RWPE1 (cell line): ENCODE data around the gene PGR.

Experiments used
- CTCF ChIA-PET: fragments of 350-600 bp; sonication (Branson Sonifier 250); formaldehyde crosslinking; extraction: SDS; loops from one replicate; lab custom pipeline; 2021; lab: Yijun Ruan, JAX
- POLR2A ChIA-PET: fragments of 400-600 bp; formaldehyde crosslinking; extraction: SDS; loops from one replicate; lab custom pipeline; 2020; ENCODE audit warnings: antibody characterized with exemption; ENCODE audit not compliant: low non-redundant PET; lab: Yijun Ruan, JAX
- DNase-seq: peaks from one replicate; pipeline ENCODE4 v3.0.0; 2012; ENCODE audit warnings: low spot score
- H3K27ac ChIP-seq: fragments of 450-650 bp; 2 replicates; pipeline ENCODE4 v1.5.1; 2017
- TF ChIP-seq, protein P1 (sequence below): fragments of 450-650 bp; conservative IDR thresholded peaks from 2 replicates; pipeline ENCODE4 v1.5.1; 2017; ENCODE audit warnings: low read depth, mild to moderate bottlenecking

Gene PGR

DNA sequence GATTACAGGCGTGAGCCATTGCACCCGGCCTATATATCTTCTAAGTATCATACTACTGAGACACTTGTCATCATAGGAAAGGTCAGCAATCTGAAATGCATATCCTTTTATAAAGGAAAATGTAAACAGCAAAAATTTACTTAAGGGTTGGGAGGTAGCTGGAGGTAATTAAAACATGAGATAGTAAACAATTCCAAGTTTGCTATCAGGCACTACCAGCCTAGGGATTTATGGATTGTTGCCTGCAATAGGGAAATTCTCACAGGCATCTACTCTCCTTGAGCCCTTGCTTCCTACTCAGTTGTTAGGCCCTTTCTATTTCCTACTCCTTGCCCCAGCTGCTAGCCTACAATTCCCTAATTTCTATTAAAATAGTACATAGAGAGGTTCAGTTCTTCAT, 16.1 kb downstream of the PGR start:
- POLR2A ChIA-PET: no interaction called here
- no peak overlapping the region for H3K27ac ChIP-seq
- TF ChIP-seq, protein P1, sequence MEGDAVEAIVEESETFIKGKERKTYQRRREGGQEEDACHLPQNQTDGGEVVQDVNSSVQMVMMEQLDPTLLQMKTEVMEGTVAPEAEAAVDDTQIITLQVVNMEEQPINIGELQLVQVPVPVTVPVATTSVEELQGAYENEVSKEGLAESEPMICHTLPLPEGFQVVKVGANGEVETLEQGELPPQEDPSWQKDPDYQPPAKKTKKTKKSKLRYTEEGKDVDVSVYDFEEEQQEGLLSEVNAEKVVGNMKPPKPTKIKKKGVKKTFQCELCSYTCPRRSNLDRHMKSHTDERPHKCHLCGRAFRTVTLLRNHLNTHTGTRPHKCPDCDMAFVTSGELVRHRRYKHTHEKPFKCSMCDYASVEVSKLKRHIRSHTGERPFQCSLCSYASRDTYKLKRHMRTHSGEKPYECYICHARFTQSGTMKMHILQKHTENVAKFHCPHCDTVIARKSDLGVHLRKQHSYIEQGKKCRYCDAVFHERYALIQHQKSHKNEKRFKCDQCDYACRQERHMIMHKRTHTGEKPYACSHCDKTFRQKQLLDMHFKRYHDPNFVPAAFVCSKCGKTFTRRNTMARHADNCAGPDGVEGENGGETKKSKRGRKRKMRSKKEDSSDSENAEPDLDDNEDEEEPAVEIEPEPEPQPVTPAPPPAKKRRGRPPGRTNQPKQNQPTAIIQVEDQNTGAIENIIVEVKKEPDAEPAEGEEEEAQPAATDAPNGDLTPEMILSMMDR: no peak
- CTCF ChIA-PET: no interaction called here
- DNase-seq: no peak

DNA sequence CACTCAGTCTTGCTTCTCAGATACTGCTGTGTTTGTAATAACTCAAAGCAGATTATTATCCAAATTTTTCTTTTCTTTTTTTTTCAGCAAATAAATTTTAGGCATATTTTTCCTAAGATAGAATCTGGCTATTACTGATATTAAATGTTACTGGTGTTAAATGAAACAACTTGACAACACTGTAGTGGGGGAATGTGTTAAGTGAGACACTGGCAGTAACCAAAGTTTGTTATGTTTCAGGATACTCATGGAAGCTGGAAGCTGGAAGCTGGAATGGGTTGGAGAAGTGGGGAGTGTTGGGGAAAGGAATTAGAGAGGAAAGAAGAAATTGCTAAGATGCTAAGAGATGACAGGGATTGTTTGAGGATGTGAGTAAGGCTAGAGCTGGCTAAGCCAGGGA, 24.9 kb downstream of the PGR start:
- no peak for DNase-seq
- POLR2A ChIA-PET: no interaction called here
- CTCF ChIA-PET: no interaction called here
- no peak overlapping the region for H3K27ac ChIP-seq
- TF ChIP-seq, protein P1: no peak

DNA sequence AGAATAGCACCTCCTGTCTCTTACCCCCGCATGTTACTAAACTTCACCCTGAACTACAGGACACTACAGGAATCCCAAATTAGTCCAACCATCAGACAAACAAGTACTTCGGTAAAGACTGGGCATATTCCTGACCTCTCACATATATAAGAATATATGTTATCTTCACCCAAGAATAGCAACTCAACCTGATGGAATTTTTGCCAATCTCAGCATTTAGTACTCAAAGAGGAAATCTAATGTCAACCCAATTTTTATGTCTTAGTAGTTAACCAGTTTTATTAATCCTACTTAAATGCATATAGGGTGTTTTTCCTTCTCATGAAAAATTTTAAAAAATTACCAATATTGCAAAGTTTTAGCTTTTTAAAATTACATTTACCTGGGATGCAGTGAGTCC, 26.2 kb downstream of the PGR start:
- TF ChIP-seq, protein P1: no peak
- ChIA-PET POLR2A (no interaction called here), CTCF (no interaction called here)
- no peak overlapping the region for H3K27ac ChIP-seq
- DNase-seq: no peak

DNA sequence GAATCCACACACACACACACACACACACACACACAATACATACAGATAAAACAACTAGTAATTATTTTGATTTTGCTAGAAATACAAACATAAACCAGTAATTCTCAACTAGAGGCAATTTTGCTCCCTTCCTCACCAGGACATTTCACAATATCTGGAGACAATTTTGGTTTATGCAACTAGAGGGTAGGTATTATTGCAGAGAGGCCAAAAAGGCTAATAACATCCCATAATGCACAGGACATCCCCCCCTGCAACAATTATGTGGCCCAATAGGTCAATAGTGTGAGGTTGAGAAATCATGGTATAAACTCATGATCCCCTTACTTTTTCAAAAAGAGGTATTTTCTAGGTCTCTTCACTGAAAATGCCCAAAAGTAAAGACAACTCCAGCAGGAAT, 29.0 kb downstream of the PGR start:
- POLR2A ChIA-PET: no interaction called here

DNA sequence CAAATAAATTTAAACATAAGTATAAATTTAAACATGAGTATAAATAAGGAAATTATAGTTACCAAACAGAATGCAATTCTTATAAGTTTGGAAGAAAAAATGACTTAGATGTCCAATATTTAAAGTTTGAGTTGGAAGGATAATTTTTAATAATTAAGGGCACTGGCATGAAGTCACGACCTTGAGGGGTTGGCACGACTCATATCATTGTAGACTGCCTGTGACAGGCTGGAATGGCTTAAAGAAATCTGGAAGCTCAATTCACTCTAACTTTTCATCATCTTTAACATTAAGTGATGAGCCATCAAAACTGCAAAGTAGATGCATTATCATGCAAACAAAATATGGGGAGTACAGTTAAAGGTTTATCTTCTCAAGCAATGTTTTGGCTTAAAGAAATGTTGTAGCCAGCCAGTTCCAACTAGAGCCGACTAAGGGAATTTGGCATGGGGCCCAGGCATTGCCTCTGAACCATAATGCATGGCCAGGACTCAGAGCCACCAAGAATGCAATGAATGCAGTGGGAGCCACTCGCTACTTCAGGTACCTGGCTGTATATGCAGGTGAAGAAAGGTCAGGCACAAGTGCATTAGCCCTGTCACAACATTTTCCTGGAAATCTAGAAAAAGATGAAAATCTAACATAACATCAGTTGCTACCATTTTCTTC, 33.4 kb downstream of the PGR start:
- DNase-seq: no peak
- ChIA-PET POLR2A (no interaction called here), CTCF (no interaction called here)
- TF ChIP-seq, protein P1: no peak
- H3K27ac ChIP-seq: no peak overlapping the region

More for the DNA sequence above, 29.0 kb downstream of the PGR start:
- H3K27ac ChIP-seq: no peak overlapping the region
- TF ChIP-seq, protein P1: no peak
- DNase-seq: no peak
- CTCF ChIA-PET: no interaction called here

DNA sequence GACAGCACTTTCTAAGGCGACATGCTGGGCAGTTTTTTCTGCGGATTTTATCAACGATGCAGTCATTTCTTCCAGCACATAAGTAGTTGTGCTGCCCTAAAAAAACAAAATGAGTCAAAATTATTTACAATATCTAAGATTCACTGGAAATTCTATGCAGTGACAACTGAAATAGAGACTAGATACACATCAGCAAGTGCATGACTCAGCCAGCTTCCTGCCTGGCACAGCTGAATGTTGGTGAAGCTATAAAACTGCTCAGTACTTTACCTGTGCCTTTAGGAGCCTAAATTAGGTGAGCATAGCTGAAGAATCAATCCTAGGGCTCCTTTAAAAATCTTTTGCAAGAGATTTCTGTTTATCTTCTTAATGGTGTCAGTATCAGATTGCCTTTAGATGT, 37.8 kb downstream of the PGR start:
- ChIA-PET CTCF (interaction anchor here (0.6 kb wide), 2 partner anchors 97 to 334 kb away, joined by 3 to 9 read pairs; no protein-coding TSS in a partner anchor), POLR2A (no interaction called here)
- TF ChIP-seq, protein P1: no peak
- DNase-seq: no peak
- H3K27ac ChIP-seq: no peak overlapping the region
